ENCODE measurements around the gene CDH26.
"Not testable (repeated sequence)": the region's sequence is repeated elsewhere in the genome, so short reads cannot be mapped to it uniquely, and the experiment has no call there.

Gene CDH26

DNA sequence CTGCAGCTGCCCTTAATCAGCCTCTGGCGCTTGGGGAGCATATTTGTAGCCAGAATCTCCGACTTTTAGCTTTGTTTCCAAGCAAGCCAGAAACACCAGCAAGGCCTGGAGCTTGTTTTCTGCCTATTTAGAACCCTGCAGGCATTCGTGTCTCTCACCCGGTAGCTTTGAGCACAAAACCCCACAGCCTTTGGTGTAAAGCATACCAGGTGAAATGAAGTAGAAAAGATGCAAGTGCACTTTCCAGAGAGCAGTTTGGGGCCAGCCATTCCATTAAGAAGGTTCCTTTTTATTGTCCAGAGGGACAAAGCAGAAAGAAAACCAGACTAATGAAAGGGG, 17.3 kb upstream of the CDH26 start:
- no peak for DNase-seq (ENCODE audit: low read depth in 2 of 2)

DNA sequence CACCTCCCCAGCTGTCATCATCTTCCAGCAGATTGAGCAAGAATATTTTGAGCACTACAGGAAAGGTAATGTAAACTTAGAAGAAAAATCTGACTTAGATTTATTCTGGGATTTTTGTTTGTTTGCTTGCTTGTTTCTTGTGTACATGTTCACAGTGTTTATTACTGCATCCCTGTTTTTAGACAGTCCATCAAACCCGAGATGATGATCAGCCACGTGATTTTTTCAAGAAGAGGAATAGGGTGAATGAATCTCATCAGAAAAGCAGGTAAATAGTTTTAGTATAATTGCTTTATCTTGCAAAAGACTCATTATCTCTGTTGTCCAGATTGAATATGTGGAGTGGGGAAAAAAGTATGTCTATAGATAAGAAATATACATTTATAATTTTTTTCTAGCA, 16.0 kb upstream of the CDH26 start:
- no peak for DNase-seq (ENCODE audit: low read depth in 2 of 2)

DNA sequence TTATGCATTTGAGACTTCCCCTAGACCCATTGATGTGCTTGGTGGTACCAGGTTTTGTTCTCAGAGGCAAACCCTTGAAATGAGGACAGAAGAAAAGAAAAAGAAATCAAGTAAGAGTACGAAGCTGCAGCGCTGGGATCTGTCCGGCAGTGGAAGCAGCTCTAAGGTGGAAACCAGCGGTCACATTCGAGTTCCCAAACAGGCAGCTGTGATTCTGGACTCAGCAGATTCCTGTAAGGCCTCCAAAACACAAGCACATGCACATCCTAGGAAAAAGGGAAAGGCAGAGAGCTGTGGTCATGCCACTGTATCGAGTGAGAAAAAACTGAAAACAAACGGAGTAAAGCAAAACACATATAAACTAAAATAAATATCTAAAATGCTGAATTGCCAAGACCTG, 13.5 kb upstream of the CDH26 start:
- no peak for DNase-seq (ENCODE audit: low read depth in 2 of 2)

DNA sequence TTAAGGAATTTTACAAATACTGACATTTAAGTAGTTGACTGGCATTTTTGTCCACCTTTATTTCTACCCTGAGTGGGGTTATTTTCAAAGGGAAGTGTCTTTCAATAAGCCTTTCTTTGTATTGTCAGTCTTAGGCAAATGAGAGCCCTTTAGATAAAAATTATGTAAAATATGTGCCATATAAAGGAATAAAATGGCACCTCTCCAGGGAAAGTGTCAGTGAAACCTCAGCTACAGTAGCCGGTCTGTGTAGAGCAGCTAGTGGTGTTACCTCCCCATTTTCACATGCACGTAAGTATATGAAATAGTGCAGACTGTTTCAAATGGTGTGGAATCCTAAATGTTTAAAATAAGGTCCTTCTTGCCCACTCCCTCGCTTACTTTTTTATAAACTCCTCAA, 13.0 kb upstream of the CDH26 start:
- DNase-seq (ENCODE audit: low read depth in 2 of 2), result no peak

DNA sequence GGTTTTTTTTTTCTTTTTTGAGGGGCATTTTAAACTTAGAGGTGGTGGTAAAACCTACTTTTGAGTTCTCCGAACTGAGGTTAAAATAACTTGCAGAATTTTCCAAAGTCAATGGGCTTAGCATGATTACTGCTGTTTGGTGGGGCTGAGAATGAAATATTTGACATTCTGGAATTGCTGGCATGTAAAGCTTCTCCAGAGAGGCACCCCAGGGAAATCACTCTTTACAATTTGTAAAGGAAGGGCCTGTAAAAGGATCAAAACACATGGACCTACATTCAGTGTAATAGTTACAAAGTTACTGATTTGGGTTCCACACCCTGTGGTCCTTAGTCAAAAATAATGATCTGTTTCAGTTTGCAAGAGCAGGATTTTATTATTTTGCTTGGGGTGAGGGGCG, 12.5 kb upstream of the CDH26 start:
- DNase-seq (ENCODE audit: low read depth in 2 of 2), result no peak

DNA sequence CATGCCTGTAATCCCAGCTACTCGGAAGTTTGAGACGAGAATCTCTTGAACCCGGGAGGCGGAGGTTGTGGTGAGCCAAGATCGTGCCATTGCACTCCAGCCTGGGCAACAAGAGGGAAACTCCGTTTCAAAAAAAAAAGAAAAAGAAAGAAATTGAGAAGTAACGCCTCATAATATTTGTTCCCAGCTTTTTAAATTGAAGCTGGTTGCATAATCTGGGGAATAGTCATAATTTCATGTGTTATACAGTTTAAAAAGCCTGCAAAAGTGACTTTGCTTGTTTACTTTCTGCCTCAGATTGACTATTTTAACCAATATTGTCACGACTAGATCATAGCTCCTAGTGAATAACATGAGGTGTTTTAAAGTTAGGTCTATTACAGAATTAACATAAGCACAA, 10.8 kb upstream of the CDH26 start:
- no peak for DNase-seq (ENCODE audit: low read depth in 2 of 2)

DNA sequence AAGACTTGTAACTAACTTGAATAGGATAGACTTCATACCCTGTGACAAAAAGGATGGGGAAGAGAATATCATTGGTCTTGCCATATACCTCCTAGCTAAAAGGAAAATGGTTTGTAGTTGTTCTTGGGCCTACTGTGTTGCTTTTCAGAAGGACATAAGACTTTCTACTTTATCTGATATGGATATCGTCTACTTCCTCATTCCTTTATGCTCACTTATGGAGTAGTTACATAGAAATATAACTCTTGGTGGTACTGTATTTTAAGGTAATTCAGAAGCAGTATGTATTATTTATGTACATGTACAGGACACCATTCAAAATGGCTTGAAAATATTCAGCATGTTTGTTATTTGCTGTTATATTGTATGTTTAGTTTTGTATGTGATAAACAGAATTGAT, 10.0 kb upstream of the CDH26 start:
- DNase-seq (ENCODE audit: low read depth in 2 of 2), result no peak

DNA sequence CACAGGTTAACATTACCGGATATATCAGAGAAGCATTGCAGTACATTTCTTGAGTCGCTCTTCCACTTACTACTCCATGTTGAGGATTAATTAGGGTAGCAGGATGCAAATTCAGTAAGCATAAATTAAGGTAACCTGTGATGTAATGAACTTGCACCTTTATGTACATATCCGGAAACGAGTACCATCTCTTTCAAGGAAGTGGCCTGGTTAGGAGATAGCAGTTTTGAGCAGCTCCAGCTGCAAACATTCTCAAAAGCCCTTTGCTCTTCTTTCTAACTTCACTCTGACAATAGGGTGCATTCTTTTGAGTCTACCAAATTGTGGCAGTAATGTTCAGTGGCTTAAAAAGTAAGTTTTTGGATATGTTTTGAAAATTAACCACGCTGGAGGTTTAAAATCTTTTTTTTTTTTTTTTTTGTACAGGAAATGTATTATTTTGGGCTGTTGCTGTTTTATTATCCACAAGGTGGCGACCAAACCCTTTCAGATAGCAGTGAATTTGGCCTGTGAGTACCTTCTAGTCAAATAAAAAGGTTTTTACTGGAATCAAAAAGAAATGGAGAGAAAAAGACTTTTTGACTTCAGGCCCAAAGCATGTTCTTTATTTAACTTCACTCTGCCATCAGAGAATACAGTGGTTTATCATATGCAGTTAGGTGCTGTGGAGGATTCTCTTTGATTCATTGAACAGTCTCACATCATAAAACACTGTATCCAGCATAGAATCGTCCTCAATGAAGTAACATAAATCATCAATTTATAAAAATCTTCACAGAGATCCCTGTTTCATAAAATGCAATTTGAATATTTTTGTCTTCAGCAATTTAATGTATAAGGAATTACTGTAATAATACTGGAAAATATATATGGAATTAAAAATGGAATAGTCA, 9.1 kb upstream of the CDH26 start:
- no peak for DNase-seq (ENCODE audit: low read depth in 2 of 2)

DNA sequence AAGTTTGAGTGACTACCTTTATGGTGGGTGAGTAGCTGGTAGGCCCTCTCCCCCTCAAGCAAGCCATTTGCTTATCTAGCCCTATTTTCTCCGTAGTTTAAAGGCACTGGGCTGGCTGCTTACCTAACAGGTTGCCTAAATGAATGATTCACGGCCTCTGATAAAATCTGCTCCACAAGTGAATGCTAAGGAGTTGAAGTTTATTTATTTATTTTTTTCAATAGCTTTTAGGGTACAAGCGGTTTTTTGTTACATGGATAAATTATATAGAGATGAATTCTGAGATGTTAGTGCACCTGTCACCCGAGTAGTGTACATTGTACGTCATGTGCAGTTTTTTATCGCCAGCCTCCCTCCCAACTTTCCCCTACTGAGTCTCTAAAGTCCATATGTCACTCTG, 8.3 kb upstream of the CDH26 start:
- DNase-seq (ENCODE audit: low read depth in 2 of 2), result no peak

DNA sequence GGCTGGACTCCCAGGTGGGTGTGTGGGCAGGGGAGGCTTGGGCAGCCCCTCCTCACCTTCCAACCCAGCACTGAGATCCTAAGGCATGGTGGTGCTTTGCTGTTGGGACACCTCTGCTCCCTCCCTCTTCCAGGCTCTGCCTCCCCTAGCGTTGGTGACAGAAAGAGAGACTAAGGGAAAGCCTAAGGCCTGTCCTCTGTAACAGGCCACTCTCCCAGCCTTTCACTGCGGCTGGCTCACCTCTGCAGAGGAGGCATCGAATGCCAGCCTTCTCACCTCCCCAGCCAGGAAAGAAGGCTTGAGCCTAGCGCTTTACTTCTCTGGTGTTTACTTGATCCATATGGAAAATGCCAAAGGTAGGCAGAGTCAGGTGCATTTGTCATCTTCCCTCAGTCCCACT, 3.5 kb upstream of the CDH26 start:
- DNase-seq (ENCODE audit: low read depth in 2 of 2), result no peak

DNA sequence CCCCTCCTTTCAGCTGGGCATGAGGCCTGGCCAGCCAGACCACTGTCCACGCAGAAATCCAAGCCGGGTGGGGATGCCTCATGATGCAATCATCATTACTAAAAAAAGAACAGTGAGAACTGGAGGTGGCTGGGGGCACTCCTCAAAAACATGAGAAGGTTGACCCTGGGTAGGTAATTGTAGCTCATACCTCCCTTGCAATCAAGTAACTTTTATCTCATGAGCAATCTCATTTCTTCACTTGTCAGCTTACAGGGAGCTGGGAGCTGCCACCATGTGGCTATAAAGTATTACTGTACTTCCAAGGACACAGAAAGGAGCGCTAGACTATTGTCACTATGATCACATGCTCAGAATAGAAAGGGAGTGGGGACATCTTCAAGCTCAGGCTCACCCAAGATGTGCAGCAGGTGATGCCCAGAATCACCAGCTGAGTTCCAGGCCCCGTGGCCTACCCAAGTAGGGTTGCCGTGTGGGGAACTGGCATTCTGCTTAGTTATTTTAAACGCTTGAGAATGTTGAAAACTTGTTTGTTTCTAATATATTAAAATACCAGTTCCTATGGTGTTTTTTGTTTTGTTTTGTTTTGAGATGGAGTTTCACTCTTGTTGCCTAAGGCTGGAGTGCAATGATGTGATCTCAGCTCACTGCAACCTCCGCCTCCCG, 3.0 kb upstream of the CDH26 start:
- DNase-seq (ENCODE audit: low read depth in 2 of 2), result no peak

DNA sequence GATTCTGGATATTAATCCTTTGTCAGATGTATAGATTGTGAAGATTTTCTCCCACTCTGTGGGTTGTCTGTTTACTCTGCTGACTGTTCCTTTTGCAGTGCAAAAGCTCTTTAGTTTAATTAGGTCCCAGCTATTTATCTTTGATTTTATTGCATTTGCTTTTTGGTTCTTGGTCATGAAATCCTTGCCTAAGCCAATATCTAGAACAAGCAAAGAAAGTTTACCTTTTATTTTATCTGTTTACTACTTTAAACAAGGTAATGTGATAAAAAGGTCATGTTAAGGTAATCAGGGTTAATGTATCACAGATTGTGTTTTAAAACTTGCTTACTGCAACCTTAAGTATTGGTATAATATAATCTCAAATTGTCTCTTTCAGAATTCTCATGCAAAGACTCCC, 655 bp upstream of the CDH26 start:
- not testable (repeated sequence) for DNase-seq (ENCODE audit: low read depth in 2 of 2)

DNA sequence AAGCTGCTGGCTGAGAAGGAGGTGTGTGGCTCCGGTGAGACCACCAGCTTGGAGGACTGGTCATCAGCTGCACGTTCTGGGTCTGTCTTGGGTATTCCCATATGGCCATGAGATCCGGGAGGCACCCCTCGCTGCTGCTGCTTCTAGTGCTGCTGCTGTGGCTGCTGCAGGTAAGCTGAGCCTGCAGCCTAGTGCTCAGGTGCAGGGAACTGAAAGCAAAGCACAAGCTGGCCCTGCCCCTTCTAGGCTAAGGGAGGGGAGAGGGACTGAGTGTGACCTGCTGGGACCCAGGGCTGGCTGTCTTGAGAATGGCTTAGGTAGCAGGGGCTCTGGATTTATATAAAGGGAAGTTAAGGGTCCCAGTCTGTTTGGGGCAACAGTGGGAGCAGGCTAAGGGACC, 403 bp downstream of the CDH26 start:
- no peak for DNase-seq (ENCODE audit: low read depth in 2 of 2)

DNA sequence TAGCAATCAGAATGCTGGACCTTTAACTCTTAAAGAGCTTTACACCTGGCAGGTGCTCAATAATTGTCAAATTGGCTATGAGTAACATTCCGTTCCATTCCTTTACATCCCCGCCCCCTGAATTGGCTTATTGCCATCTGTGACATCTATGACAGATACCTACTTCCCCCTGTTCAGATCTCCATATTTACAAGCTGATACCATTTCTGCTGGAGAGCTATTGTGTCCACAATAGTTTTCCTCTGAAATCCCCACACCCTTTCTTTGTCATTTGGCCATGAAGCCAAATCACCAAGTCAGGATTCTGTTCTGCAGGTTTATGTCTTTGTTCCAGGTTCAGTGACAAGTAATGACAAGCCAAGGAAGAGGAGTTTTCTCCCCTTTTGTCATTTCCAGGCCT, 3.2 kb downstream of the CDH26 start:
- DNase-seq (ENCODE audit: low read depth in 2 of 2), result no peak

DNA sequence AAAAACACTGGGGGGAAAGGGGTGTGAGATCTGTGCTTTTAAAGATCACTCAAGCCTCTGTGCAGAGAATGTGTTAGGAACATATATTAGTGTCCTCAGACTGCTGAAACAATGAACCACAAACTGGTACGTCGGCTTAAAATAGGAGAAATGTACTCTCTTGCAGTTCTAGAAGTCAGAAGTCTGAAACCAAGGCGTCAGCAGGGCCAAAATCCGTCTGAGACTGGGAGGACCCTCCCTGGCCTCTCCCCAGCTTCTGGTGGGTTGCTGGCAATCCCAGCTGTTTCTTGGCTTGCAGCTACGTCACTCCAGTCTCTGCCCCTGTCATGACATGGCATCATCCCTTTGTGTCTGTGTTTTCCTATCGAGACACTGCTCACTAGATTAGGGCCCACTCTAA, 3.9 kb downstream of the CDH26 start:
- DNase-seq (ENCODE audit: low read depth in 2 of 2), result no peak

DNA sequence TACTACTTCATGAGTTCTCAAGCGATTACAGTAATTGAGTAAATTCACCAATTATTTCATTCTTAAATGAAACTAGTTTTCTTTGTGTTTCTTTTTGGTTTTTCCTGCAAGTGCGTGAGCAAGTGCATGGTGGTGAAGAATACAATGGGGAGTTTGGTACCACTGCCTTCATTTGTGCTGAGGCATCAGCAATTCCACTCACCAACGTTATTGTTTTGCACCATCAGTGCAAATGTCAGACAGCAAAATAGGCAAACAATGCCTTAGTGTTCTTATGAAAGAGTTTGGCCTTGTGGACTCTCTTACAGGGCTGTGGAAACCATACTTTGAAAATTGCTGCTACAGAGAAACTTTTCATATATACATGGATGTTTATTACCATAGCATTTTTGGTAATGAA, 8.2 kb downstream of the CDH26 start:
- no peak for DNase-seq (ENCODE audit: low read depth in 2 of 2)

DNA sequence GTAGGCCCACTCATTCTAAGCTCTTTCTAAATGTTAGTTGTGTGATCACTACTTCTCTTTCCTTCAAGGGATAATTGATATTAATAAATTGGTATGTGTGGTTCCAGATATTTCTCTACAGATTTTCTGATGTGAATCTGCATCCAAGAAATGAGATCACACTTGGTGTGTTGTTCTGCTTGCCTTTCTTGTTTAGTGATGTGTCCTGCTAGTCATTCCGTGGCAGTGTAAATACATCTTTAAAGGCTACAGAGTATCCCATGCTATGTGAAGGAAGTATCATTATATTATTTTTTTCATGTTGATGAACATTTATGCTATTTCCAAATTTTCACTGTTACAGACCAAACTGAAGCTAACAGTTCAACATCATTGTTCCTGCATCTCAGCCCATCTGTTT, 13.2 kb downstream of the CDH26 start:
- DNase-seq (ENCODE audit: low read depth in 2 of 2), result no peak

DNA sequence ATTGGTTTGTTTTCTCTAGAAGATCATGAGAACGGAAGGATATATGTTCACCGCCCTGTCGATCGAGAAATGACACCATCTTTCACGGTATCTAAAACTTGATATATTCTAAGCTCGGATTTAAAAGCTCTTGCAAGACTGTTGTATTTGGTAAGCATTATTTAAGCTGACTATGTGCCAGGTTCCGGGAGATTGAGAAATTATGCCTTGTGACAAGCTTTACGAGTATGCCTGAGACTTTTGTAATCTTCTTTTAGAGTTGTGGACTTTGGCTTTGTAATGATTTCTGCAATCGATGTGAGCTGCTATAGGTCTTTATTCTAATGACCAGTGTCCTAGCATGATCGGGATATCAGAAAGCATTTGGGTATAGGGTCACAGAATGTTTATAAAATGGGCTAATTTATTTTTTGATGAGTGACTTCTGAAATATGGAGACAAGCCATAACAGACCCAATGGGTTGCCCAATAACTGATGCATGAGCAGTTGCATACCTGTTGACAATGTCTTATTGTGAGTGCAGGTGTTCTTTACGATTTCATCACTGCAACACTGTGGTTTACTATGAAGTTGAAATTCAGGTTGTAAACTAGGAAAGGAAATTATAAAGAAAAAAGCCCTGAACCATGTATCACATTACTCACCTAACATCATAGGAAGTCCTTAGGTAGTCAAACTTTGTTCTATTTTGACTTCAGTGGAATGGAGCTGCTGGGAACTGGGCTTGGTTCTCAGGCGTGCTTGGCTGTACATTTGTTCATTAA, 14.0 kb downstream of the CDH26 start:
- DNase-seq (ENCODE audit: low read depth in 2 of 2), result no peak

DNA sequence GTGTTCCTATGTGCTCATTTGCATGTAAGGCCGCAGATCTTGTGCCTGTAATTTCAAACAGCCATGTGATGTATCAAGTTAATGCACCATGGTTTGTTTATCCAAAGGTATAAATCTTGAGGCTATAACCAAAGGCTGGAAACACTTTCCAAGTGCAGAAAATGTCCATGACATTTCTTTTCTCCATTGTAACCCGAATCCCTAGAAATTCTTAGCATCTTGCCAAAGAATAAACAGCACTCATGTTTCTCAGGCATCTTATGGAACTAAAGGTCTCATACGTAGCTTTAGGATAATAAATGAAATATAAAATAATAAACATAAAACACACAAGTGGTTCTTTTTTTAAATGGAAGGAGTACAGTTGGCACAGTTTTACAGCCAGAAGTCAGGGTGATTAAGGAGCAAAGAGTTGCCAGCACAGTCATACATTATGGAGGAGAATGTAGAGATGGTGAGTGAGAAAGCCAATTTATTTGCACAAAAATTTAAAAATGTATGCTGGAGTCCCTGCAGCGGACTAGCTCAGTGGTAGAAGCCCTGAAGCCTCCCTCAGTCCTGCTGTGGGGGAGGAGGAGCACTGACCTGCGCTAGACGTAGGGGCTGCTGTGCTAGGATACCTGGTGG, 18.0 kb downstream of the CDH26 start:
- no peak for DNase-seq (ENCODE audit: low read depth in 2 of 2)

DNA sequence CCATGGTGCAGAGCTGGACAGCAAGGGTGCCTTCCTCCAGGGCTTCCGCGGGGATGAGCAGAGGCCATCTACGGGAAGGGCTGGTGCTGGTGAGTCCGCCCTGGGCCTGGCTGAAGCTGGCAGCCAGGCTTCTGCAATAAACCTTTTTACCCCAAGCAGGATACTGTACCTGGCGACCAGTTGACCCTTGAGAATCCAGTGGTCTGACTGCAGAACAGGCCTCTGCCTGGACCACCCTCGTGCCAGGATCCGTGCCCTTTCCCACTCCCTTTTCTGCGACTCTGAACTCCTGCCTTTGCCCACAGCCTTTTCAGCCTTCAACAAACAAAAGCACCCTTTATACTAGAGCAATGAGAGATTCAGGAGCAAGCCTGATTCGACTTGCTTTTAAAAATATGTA, 18.9 kb downstream of the CDH26 start:
- no peak for DNase-seq (ENCODE audit: low read depth in 2 of 2)

DNA sequence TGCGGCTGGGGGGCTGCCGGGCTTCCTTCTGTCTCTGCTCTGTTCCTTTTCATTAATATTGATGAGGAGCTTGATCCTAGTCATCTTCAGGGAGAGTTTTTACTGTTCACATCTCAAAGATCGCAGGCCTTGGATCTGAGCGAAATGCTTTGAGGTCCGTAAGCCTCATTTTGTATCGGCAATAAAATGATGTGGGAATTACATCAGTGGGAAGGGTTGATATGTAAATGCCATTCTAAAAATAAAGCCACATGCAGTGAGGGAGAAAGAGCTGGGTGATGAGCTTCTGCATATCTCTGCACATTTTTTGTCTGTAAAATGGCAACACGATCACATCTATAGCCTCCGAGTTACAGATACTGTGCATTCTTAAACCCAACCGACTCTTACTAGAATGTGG, 24.9 kb downstream of the CDH26 start:
- no peak for DNase-seq (ENCODE audit: low read depth in 2 of 2)

DNA sequence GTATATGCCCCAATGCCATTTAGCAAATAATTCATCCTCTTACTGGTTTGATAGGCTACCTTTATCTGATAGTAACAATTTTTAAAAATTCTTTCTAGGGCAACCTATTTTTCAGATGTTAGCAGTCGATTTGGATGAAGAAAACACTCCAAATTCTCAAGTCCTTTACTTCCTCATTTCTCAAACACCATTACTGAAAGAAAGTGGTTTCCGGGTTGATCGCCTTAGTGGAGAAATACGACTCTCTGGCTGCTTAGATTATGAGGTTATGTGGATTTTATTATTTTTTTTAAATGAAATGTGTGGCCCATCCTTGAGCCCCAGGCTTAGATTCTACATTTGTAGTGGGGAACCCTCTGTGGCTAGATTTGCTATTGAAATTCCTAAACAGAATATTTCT, 26.3 kb downstream of the CDH26 start:
- DNase-seq (ENCODE audit: low read depth in 2 of 2), result no peak

DNA sequence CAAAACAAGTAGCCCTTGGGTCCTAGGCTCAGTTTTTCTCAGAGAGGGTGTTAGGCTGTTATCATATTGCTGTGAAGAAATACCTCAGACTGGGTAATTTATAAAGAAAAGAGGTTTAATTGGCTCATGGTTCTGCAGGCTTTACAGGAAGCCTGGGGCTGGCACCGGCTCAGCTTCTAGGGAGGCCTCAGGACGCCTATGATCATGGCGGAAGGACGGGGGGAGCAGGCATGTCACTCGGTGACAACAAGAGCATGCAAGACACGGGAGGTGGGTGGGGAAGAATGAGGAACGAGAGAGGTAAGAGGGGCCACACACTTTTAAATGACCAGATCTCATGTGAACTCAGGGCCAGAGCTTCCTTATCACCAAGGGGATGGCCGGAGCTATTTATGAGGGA, 26.9 kb downstream of the CDH26 start:
- no peak for DNase-seq (ENCODE audit: low read depth in 2 of 2)
